Left cardiac atrium (tissue), 4 donors: ENCODE results near the gene C1orf226. TPM values are rescaled to one million over a fixed set of nuclear protein-coding genes. Genes with fewer than 3 reads are reported as not detected.

Experiments used
- ATAC-seq, 2 donors: fragments of 200-7000 bp; cut with Tn5 transposase; one replicate each; pipeline ENCODE4 v1.9.1; 2020; ENCODE audit warnings: mild to moderate bottlenecking in 2 of 2, moderate library complexity in 2 of 2
- DNase-seq: peaks from one replicate; pipeline ENCODE4 v3.0.0-alpha.2; 2020
- intact Hi-C, 2 donors: fragments of 100-400 bp; cut with DNase I; formaldehyde crosslinking; loops; one replicate each; pipeline versions ENCODE4 v1.14.1 to v1.15.1; 2022 to 2023
- total RNA-seq, 2 donors: library from RNA; stranded (reverse); fragmentation: NEBNext Ultra II Directional; extraction: Animal tissue kit (Norgen Biotek cat#: 25700); gene quantifications; one replicate each; pipeline ENCODE4 v1.2.1, GENCODE V29; 2021
- donor health status: DM: no; HTN: yes; CAD: no.
- donor health status: DM: no; HTN: yes; CAD: no; lungs with severe emphysema.
- donor health status: DM: yes; HTN: yes; CAD: no.
- donor health status: Dilated cardiomyopathy.

Gene C1orf226
- total RNA-seq, 2 donors from 2014 or later, result 2.3 to 4.9 TPM

- intact Hi-C loops, result no loop called here
- DNase-seq (no peak), ATAC-seq (no peak)
These were observed 618 bp downstream of the C1orf226 start for GRCh38 chr1:162381941-162382750.

- no peak for ATAC-seq
- intact Hi-C loops, result no loop called here
These were observed 1.6 kb downstream of the C1orf226 start for GRCh38 chr1:162383091-162383490.

GRCh38 chr1:162383516-162383915 lies 2.0 kb downstream of the C1orf226 start:
- intact Hi-C loops, result no loop called here

More at GRCh38 chr1:162383091-162383490, 1.6 kb downstream of the C1orf226 start:
- no peak for DNase-seq

GRCh38 chr1:162384116-162384515 lies 2.6 kb downstream of the C1orf226 start:
- DNase-seq (no peak), ATAC-seq (no peak)
- intact Hi-C loops, result no loop called here

More at GRCh38 chr1:162383516-162383915, 2.0 kb downstream of the C1orf226 start:
- DNase-seq (no peak), ATAC-seq (no peak)

- no peak for ATAC-seq
- intact Hi-C loops, result no loop called here
- no peak for DNase-seq
These were observed 3.2 kb downstream of the C1orf226 start for GRCh38 chr1:162384601-162385279.

GRCh38 chr1:162385280-162385623 lies 3.7 kb downstream of the C1orf226 start:
- ATAC-seq, result no peak

GRCh38 chr1:162385702-162386101 lies 4.2 kb downstream of the C1orf226 start:
- ATAC-seq (no peak), DNase-seq (no peak)
- intact Hi-C loops, result no loop called here

More at GRCh38 chr1:162385280-162385623, 3.7 kb downstream of the C1orf226 start:
- no peak for DNase-seq
- intact Hi-C loops, result no loop called here

GRCh38 chr1:162386292-162387225 lies 5.0 kb downstream of the C1orf226 start:
- intact Hi-C loops, result no loop called here
- ATAC-seq (no peak), DNase-seq (no peak)

GRCh38 chr1:162387226-162388082 lies 5.9 kb downstream of the C1orf226 start:
- ATAC-seq (no peak), DNase-seq (no peak)
- intact Hi-C loops, result no loop called here

- intact Hi-C loops, result no loop called here
- peak in 1 of 2 donors; percentile 12 for ATAC-seq
- DNase-seq, result no peak
These were observed 6.6 kb downstream of the C1orf226 start for GRCh38 chr1:162388083-162388594.

- ATAC-seq (peak; percentile 7 to 19), DNase-seq (no peak)
- intact Hi-C loops, result no loop called here
These were observed 7.1 kb downstream of the C1orf226 start for GRCh38 chr1:162388615-162389014.

GRCh38 chr1:162389021-162389818 lies 7.7 kb downstream of the C1orf226 start:
- intact Hi-C loops, result no loop called here
- ATAC-seq, result no peak
- no peak for DNase-seq

GRCh38 chr1:162389971-162390370 lies 8.4 kb downstream of the C1orf226 start:
- DNase-seq (no peak), ATAC-seq (no peak)
- intact Hi-C loops, result loop anchor here in 1 of 2 donors (5.0 kb wide), 1 partner anchor 333 kb away; no protein-coding TSS in a partner anchor

GRCh38 chr1:162390396-162391185 lies 9.1 kb downstream of the C1orf226 start:
- intact Hi-C loops, result loop anchor here (1.0 to 5.0 kb wide), 2 partner anchors 333 to 334 kb away; no protein-coding TSS in a partner anchor
- ATAC-seq, result no peak
- DNase-seq, result no peak

- intact Hi-C loops, result loop anchor here (1.0 to 5.0 kb wide), 2 partner anchors 335 to 336 kb away; no protein-coding TSS in a partner anchor
- ATAC-seq, result peak; percentile 34 to 54
- no peak for DNase-seq
These were observed 10.4 kb downstream of the C1orf226 start for GRCh38 chr1:162391790-162392563.
